ENCODE data around the gene FRMD4A.
"Not testable (repeated sequence)": the region's sequence is repeated elsewhere in the genome, so short reads cannot be mapped to it uniquely, and the experiment has no call there.

Gene FRMD4A

DNA sequence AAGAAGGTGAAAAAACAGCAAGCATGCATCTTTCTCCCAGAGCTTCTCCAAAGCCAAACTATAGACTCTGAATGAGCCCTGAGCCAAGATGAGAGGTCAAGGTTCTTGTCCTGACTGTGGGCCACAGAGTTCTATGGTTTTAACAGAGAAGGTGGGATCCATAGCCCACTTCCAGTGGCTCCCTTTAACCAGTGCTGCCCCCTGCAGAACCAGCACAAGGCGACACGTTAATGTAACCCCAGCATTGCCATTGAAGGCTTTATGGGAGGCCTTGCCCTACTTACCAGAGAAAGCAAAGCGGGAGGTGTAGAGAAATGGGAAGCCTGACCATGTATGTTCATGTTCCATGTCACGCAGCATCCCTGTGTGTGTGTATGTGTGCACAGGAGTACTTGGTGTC, 500.3 kb downstream of the FRMD4A start:
- DNase-seq, result no peak

DNA sequence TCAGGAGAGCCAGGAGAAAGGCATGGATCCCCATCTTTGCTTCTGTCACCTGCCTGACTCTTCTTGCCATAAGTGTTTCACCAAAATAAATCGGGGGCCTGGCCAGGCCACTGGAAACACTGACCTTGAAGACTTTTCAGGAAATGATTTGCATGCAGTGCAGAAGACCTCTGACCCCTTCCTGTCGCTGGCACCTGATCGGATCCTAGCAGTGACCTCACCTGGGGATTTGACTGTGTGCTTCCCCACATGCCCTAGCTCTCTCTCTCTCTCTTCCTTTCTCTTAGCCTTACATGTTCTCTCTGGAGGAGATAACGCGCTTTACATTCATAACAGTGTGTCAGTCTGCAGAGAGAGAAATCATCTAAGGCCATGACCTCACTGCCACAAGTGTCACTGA, 500.9 kb downstream of the FRMD4A start:
- DNase-seq, result no peak

DNA sequence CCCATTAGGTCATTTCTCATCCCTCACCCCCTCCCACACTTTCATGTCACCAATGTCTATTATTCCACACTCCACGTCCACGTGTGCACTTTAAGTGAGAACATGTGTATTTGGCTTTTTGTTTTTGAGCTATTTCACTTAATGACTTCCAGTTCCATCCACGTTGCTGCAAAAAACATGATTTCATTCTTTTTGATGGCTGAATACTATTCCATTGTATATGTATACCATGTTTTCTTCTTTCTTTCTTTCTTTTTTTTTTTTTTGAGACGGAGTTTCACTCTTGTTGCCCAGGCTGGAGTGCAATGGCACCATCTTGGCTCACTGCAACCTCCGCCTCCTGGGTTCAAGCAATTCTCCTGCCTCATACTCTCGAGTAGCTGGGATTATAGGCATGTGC, 502.4 kb downstream of the FRMD4A start:
- not testable (repeated sequence) for DNase-seq

DNA sequence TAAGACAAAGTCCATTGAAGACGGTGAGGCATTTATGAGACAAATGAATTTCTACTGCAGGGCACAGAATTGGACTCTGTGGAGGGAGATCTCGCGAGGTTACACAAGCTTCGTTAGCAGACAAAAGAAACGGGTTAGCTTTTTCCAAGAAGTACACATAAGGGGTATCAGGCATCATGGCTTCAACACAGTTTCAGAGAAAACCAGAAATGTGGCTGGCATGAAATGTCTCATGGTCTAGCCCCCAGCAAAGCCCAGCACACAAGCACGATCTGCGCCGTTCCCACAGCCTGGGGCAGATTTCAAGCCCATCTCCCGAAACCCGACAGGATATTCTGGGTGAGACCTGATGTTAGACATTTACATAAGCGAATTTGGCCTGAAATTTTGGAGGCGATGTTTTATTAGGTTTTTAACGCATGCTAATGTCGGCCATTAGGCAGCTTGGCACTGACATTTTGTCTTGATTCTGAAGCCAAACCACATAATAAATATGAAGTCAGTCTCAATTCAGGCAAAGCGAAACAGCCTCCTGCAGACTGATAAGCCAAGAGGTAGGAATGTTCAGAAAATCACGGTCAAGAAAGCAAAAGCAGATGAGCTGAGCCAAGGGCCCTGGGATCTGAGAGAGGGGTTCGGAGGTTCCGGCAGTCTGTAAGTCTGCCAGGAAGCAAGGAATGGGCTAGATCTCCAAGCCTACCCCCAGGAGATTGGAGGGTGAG, 503.5 kb downstream of the FRMD4A start:
- DNase-seq, result no peak

DNA sequence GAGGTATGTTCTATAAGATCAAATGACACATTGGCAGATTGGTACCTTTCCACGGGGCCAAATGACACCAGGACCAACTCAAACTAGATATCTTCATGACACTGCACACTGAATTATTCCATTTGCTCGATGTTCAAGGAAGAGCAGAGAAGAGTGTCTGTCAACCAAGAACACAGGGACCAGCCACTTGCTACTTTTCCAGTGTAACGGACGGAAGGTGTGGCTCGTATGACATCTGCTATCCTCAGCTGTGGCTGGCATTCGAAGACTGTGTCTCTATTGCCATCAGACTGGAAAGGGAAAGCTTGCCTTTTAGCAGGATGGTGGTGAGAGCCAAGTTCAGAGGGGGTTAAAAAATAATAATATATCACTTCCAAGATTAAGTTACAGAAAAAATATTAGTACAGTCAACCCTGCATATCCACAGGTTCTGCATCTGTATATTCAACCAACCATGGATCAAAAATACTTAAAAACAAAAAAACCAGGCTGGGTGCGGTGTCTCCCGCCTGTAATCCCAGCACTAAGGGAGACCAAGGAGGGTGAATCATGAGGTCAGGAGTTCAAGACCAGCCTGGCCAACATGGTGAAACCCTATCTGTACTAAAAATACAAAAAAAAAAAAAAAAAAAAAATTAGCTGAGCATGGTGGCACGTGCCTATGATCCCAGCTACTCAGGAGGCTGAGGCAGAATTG, 506.9 kb downstream of the FRMD4A start:
- peak in 1 of 2 experiments; percentile 43 for DNase-seq

DNA sequence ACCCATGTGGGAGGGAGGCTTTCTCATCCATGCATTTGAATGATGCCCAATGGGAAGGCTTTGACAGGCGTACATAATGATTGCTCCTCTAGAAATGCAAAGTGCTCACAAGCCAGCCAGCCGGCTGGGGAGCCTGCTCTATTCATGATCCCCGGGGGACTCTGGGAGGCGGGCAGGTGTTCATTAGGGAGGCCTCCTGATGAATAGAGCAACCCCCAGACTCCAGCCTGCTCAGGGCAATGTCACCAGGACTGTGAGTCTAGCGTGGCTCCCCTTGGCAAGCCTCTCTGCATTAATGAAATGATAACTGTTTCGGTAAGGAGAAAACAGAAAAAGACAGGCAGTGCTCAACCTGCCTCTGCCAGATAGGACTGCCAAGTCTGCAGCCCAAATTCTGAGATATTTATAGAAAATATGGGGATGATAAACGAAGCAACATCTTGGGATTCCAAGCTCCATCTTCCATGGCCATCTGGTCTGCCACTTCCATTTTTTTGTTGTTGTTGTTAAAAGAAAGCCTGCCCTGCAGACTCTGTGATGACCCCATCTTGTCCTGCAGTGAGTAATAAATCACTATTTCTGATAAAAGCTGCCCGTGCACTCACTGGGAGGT, 507.5 kb downstream of the FRMD4A start:
- DNase-seq, result peak; percentile 55 to 70

DNA sequence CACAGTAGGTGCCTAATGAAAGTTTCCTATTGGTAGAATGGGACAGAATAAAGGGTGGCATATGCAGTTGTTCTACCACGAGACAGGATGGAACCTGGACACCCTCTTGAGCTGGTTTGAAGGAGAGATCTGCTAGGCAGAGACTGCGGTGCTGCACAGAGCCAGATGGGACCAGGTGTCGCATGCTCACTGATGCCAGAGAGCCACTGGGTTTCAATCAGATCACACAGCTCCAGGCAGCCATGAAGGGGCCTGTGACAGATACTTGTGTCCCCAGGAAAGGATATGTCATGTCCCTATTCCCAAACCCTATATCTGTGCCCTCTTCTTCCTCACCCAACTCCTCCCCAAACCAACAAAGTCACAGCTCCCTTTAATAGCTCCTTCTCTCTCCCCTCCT, 508.2 kb downstream of the FRMD4A start:
- peak in 1 of 2 experiments; percentile 7 for DNase-seq

DNA sequence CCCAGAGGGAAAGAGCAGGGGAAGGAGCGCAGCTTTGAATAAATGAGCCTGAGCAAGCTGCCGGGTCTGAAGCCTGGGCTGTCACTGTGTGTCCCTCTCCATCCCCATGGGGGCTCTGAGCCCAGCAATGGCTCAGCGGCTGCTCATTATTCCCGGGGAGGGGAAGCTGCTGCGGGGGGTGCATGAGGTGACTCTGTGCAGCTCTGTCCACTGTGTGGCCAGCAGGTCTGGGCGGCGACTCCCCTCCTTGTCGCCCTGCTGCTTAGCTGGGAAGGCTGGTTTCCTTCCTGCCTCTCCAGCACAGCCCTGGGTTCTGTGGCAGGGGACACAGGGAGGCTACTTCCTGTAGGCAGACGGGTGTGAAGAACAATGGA, 509.8 kb downstream of the FRMD4A start:
- DNase-seq, result no peak

DNA sequence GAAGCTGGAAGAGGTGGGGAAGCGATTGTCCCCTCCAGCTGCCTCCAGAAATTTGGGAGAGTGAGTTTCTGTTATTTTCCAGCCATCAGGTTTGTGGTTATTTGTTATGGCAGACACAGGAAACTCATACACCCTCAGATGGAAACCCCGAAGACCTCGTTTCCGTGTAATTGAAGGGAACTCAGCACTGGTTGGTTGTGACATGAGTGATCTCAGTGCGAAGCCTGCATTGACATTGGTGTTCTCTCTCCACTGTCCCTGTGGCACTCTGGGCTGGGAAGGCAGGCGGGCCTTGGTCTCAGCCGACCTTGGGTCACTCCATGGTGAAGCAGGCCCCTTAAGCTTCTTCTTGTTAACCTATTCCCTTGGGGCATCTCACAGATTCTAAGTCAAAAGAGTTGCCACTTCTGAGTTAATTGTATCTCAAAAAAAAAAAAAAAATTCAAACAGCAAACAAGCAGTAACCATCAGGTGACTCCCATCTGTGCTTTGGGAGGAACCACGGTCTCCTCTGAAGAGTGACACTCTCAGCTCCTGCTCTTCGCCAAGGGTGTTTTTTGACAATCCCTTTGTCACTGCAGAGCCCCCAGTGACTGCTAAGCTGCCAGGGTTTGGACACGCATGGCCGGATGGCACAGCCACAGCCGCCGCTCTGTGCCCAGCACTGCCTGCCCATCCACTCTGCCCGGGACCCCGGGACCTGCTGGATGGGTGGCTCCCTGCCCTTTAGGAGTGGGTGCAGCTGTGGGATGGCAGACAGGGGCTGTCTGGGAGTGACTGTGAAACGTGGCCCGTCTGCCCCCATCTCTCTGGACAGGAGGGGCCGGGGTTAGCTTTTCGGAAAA, 510.4 kb downstream of the FRMD4A start:
- no peak for DNase-seq

DNA sequence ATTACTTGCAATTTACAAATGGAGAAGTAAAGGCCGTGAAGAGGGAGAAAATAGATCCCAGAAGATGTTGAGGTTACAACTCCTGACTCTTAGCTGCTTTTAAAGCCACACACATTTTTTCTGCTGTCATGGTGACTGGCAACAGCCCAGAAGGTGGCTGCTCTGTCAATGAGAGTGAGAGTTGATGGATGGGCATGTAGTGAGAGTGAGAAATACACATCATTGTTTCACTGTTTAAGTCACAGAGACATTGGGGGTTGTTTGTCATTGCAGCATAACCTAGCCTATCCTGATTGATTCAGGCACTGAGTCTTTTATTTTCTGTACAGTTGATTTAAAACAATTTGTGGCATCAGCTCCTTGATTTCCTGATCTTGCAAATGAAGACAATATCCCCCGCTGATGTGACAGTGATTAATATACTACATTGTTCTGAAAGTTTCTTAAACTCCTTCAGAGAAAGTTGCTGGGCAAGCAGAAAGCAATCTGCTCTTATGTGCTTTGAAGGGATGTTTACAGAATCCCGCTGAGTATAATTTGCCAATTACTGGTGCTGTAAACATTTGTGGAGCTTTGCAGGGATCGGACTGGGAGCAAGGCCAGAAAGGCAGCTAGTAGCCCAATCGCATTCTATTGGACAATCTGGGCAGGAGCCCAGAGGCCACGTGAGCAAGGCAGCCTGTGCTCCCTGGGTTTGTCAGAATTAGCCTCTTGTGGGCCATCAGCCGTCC, 514.4 kb downstream of the FRMD4A start:
- DNase-seq, result peak; percentile 68 to 90

DNA sequence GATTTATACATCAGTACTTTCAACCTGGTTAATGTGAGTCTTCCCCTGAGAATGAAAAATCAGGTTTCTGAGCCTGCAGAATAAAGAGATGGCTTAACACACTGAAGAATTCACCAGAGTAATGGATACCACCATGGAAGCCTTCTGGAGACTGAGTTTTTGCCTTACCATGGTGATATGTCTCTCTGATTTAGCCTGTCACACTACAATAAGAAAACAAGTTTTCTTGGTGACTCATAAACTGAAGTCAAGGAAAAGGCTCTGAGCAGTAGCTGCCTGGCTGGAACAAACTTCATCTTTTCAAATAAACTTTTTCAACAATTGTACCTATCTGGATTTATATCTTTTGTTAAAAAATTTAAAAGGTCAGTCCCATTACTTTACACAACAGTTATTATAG, 515.0 kb downstream of the FRMD4A start:
- DNase-seq, result no peak

DNA sequence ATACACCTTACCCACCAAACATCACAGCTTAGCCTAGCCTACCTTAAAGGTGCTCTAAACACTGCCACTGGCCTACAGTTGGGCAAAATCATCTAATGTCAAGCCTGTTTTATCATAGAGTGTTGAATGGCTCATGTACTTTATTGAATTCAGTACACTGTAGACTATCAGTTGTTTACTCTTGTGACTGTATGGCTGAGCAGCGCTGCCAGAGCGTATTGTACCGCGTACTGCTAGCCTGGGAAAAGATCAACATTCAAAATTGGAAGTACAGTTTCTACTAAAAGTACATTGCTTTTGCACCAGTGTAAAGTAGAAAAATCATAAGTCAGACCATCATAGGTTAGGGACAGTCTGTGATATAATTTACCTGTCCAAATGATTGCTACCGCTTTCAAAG, 517.2 kb downstream of the FRMD4A start:
- no peak for DNase-seq

DNA sequence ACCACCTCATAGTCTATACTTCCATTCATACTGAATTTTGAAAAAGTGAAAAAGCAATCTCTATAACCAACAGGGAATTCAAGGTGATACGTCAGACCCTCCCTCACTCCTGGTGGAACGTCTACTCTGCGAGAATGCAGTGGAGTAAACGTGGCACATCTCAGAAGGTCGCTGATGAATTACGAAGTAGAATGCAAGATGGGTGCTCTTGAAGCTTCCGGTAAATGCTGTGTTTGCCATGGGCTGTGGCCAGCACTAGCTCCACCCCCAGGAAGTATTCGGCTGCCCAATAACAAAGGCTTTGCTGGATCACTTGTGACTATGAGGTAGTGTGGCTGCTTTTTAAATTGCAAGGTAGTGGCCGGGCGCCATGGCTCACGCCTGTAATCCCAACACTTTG, 517.9 kb downstream of the FRMD4A start:
- no peak for DNase-seq

DNA sequence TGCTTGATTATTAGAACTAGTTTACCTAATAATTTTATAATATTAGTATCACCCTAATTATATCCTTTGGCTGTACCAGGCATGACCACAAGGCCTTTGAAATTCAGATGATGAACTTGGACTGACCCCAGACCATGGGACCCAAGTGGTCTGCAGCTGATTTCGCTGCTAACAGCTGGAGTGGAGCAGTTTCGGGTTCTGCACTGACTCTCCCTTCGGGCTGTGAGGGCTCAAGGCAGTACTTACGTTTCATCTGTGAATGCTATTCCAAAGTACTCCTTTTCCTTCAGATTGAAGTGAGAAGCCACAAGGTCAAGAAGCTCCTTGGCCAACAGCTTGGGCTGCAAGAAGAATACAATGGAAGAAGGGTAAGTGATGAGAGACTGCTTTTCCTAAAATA, 520.2 kb downstream of the FRMD4A start:
- no peak for DNase-seq

DNA sequence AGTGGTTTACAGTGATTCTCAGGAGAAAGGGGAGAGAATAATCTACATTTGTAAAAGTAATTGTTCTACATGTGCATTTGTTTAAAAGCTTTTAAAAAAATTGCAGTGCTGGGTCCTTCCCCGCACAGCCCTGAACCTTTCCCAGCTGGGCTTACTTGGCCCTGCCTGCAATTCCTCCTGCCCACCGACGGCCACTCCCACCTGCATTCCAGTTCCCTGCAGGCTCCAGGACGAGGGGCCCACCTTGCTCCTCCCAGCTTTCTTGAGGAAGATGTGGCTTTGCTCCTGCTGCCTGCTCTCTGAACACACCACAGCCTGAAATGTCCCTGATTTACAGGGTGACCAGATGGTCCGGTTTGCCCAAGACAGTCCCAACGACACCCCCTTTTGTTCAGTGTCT, 521.3 kb downstream of the FRMD4A start:
- DNase-seq, result no peak

DNA sequence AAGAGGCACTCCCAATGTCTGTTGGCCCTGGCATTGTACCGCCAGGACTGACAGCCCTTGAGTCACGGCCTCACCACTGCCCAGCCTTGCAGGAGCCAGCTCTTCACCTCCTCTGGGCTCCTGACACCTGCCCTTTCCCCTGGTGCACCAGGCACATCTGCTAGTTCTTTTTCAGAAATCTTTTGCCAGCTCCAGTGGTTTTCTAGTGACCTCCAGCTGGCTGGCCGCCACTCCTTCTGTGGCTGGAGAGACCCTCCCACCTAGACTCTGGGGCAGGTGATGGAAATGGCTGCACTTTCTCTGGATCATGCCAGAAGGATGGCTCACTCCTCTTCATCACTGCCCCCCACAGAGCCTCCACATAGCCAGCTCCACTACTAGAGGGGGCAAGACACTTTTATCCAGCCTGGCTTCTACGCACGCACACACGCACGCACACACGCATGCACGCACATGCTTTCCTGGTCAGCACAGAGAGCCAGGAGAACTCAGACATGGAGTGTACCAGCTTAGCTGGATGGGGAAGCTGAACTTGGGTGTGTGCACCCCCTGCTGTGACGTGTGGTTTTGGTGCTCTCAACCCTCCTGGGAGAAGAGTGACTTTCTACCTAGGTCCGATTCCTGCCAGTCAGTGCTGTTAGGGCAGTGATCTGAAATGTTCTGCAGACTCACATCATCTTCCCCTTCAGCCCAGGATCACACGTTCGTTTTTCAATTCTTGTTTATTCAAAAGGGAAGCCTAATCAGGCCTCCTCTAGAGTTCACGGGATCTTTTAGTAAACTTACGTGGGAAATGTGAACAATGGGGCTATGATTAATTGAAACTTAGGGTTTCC, 522.0 kb downstream of the FRMD4A start:
- DNase-seq, result no peak

DNA sequence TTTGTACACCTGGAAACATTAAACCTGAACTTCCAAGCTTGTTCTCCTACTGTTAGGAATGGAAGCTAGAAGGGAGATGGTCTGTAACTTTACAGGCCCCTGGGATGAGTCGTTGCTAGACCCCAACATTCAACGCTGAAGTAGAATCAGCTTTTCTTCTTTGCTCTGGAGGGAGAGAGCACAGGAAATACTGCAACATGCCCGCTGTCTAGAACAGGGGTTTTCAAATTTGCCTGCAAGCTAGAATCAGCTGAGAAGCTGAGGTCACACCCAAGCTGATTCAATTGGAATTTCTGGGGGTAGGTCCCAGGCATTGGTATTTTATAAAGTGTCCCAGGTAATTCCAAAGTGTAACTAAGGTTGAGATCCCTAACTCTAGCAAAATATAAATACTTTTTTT, 524.3 kb downstream of the FRMD4A start:
- DNase-seq, result no peak

DNA sequence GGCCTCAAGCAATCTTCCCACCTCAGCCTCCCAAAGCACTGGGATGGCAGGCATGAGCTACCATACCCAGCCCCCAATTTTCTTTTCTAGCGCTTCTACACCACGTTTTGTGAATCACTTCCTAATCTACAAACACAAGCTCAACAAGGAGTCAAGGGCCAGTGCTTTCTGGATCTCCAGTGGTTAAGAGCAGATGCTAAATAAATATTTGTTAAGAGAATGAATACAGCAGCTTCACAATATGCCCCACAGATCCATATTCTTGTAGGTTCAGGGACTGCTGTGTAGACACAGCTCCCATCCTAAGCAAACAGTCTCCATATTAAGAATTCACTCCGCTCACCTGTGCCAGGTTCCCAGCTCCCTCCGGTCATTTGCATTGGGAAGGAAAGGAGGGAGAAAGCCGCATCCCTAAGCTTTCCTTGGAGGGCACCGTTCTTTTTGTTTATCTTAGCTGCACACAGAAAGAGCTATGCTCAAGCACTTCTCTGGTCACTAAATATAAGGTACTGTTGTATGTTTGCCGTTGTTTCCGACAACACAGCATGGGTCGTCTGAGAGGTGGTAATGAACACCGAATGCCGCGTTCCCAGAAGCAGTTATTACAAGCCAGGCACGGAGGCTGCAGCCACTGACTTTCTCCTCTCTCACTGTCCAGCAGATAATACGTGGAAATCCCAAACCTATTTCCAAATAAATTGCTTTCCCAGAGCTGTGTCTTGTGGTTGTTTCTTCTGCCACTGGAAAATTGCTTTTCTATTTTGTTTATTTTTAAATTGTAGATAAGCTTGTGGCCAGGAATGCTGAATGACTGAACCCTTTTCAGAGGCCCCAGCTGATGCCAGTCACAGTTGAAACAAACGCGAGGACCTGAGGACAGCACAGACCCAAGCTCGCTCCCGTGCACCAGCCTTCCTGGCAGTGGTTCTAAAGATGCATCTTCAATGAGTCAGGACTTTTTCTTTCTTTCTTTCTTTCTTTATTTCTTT, 526.9 kb downstream of the FRMD4A start:
- no peak for DNase-seq

DNA sequence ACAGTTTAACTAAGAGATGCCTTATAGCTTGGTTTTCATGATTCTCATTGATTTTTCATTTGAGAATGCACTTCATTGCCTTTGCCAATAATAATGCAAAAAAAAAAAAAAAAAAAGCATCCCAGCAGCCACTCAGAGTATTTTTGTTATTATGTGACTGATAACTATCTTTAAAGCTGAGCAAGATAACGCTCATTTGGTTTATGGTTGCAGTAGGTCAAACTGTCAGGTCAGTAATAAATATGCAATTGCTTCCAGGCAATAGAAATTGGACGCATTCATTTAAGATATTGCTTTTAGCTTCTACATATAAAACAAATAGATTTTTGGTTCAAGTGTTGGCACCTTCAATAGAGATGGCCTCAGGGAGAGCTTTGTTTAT, 528.8 kb downstream of the FRMD4A start:
- no peak for DNase-seq

DNA sequence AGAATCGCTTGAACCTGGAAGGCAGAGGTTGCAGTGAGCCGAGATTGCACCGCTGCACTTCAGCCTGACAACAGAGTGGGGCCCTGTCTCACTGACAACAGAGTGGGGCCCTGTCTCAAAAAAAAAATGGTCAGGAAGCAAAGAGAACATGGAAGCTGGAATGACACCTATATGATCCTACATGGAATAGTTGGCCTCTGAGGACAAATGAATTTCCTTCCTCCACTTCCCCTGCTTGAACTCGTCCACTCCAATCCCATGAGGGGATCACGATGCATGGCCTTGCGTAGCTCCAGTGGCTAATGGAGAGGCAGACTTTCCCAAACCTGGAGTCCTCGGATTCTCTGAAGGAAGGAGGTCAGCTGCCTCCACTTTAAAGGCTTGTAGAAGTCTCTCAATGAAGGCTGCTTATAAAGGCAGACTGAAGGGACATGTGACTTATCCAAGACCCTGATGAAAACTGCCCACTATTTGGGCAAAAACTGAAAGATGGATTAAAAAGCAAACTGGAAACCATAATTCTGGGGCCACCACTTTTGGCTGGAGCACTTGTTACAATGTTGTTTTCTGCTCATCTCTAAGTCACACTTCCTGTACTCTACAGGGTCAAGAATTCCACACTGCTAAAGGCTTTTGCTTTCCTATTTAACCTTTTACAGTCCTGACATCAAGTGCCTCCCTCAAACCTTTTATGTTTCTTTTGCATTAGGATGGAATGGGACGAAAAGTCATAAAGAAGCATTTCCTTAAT, 529.4 kb downstream of the FRMD4A start:
- DNase-seq, result no peak

Data from NCI-H446 (cell line).